Measurements from ENCODE around the gene DGKH. TPM values are rescaled to one million over a fixed set of nuclear protein-coding genes. Genes with fewer than 3 reads are reported as not detected.

Gene DGKH
- total and polyA plus RNA-seq, 9 of the 15 experiments (the other 6 are each of a cell fraction or from before 2014, with no cell fraction given): 0.38 to 4.4 (median 3.1) TPM

DNA sequence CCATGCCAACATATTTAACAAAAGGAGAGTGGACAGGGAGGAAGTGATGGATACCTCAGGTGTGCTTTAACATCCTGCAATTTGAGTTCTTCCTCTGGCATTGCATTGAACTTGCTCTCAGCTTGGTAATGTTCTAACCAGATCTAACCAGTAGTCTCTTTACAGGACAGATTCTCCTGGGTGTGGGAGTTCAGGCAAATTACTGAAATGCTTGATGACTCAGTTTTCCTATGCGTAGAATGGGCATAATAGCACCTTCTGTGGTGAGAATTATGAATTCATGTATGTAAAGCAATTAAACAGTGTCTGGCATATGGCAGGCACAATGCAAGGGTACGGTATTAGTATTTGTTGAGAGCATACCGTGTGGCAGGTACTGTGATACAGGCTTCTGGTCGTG is 227.1 kb downstream of the DGKH start (continued):
- no peak for TF ChIP-seq ZBTB40 (IDR thresholded peaks at IDR 0.05)
- TF ChIP-seq ZBTB40 (CRISPR knock-in tag; IDR thresholded peaks at IDR 0.05): no peak
- no peak for TF ChIP-seq ZNF696 (CRISPR knock-in tag; conservative IDR thresholded peaks at IDR 0.05)
- no peak for TF ChIP-seq NR2C1 (IDR thresholded peaks at IDR 0.05)
- TF ChIP-seq NR2C1 (tag; IDR thresholded peaks at IDR 0.05): no peak
- no peak for TF ChIP-seq HNRNPUL1 (IDR thresholded peaks at IDR 0.05; ENCODE audit: low read length)
- no peak for TF ChIP-seq RFX7 (CRISPR knock-in tag; IDR thresholded peaks at IDR 0.05)
- TF ChIP-seq ZBTB49 (CRISPR knock-in tag; IDR thresholded peaks at IDR 0.05; ENCODE audit: borderline replicate concordance): no peak
- TF ChIP-seq, protein P1, sequence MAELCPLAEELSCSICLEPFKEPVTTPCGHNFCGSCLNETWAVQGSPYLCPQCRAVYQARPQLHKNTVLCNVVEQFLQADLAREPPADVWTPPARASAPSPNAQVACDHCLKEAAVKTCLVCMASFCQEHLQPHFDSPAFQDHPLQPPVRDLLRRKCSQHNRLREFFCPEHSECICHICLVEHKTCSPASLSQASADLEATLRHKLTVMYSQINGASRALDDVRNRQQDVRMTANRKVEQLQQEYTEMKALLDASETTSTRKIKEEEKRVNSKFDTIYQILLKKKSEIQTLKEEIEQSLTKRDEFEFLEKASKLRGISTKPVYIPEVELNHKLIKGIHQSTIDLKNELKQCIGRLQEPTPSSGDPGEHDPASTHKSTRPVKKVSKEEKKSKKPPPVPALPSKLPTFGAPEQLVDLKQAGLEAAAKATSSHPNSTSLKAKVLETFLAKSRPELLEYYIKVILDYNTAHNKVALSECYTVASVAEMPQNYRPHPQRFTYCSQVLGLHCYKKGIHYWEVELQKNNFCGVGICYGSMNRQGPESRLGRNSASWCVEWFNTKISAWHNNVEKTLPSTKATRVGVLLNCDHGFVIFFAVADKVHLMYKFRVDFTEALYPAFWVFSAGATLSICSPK (IDR thresholded peaks at IDR 0.05; ENCODE audit: borderline replicate concordance): no peak
- no peak for TF ChIP-seq RBM17 (IDR thresholded peaks at IDR 0.05; ENCODE audit: borderline replicate concordance, low read depth, low read length)
- TF ChIP-seq, protein P2, sequence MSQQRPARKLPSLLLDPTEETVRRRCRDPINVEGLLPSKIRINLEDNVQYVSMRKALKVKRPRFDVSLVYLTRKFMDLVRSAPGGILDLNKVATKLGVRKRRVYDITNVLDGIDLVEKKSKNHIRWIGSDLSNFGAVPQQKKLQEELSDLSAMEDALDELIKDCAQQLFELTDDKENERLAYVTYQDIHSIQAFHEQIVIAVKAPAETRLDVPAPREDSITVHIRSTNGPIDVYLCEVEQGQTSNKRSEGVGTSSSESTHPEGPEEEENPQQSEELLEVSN (IDR thresholded peaks at IDR 0.05; ENCODE audit: borderline replicate concordance in 1 of 2, extremely low read depth in 1 of 2, insufficient read depth in 1 of 2, insufficient read length in 1 of 2, low read depth in 1 of 2, low read length in 1 of 2, poor library complexity in 1 of 2, severe bottlenecking in 1 of 2): no peak
- TF ChIP-seq CBFA2T2 (conservative IDR thresholded peaks at IDR 0.05): no peak
- no peak for TF ChIP-seq ZNF23 (CRISPR knock-in tag; IDR thresholded peaks at IDR 0.05)
- TF ChIP-seq GABPA (tag; conservative IDR thresholded peaks at IDR 0.05; ENCODE audit: low read depth): no peak
- no peak for TF ChIP-seq ZNF75A (CRISPR knock-in tag; IDR thresholded peaks at IDR 0.05)

All from K562 (cell line).